ENCODE data around the gene KCTD1.

Gene KCTD1

DNA sequence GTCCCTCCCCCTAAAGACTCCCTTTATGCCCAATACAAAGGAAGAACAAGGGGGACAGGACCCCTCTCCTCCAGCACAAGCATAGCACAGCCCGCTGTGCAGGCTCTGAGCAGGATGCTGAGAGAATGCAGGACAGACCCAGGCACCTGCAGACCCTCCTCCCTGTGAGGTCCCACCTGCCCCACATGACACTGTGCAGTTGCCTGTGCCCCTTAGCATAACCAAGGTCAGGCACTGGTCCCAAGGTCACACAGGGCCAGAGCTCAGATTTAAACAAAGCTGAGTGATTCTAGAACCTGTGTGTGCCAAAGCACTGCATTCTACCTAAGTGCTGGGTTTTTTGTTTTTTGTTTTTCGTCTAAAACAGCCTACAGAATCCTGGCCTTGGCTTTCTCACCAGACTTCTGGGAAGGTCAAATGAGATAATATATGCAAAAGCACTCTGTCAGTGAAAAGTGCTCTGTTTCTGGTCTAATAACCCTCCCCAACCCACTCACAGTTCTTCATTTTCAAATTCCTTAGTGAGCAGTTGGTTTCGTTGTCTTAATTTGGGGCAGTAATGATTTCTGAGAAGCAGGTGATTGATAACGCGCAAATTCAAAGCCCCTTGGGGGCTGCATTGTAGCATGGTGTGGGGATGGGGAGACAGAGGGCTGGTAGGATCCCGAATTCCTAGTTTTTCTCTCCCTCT is 125.7 kb downstream of the KCTD1 start:
- Histone ChIP-seq H3K4me3 (ENCODE audit: low read depth, low read length) (no peak overlapping the region), H3K36me3 (ENCODE audit: insufficient read depth, low read length) (no peaks in the 10 kb centered on the region), H3K27me3 (ENCODE audit: insufficient read depth, low read length) (no peaks in the 10 kb centered on the region), H2AFZ (ENCODE audit: low read length, unreplicated experiment) (no peak overlapping the region), H3K27ac (ENCODE audit: low read depth, low read length) (no peak overlapping the region), H3K79me2 (ENCODE audit: control insufficient read depth, insufficient read depth, low read length, unreplicated experiment) (no peaks in the 10 kb centered on the region), H3K4me1 (ENCODE audit: control insufficient read depth, insufficient read depth, low read length, unreplicated experiment) (no peaks in the 10 kb centered on the region)

DNA sequence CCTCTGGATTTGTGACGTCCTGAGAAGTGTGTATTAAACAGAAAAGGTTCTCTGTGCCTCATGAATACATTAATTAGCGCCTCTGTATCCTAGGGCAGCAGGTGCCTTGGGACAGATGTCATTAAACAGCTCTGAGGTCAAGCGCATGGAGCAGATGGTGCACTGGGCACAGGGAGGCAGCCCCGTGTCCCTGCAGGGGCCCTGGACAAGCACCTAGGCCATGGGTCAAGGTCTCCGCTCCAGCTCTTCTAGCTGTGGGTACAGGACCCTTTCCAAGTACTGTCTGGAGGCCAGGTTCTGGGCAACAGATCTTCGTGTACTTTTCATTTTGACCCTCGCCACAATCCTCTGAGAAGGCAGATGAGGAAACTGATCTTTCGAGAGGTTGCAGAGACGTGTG is 126.4 kb downstream of the KCTD1 start:
- Histone ChIP-seq H3K79me2 (ENCODE audit: control insufficient read depth, insufficient read depth, low read length, unreplicated experiment) (no peaks in the 10 kb centered on the region), H3K4me3 (ENCODE audit: low read depth, low read length) (no peak overlapping the region), H3K27ac (ENCODE audit: low read depth, low read length) (no peak overlapping the region), H3K27me3 (ENCODE audit: insufficient read depth, low read length) (no peaks in the 10 kb centered on the region), H3K36me3 (ENCODE audit: insufficient read depth, low read length) (no peaks in the 10 kb centered on the region), H3K4me1 (ENCODE audit: control insufficient read depth, insufficient read depth, low read length, unreplicated experiment) (no peaks in the 10 kb centered on the region), H2AFZ (ENCODE audit: low read length, unreplicated experiment) (no peak overlapping the region)

DNA sequence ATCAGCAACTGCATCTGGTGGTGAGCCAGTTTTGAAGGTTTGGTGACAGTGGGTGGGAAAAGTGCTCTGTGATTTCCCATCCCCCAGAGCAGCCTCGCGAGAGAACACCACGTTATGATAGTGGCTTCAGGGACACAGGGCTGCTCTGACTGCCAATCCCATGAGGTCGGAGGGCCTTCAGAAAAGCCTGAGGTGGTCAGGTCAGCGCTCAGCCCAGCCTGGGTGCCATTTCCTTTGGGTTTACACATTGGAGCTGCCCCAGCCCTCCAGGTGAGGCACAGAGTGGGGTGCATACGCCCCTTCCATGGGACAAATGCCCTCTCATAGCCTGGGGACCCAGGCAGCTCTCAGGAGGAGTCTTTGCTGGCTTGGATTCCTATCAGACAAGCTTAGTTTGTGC is 126.8 kb downstream of the KCTD1 start:
- Histone ChIP-seq H3K4me1 (ENCODE audit: control insufficient read depth, insufficient read depth, low read length, unreplicated experiment) (no peaks in the 10 kb centered on the region), H3K4me3 (ENCODE audit: low read depth, low read length) (no peak overlapping the region), H3K27me3 (ENCODE audit: insufficient read depth, low read length) (no peaks in the 10 kb centered on the region), H2AFZ (ENCODE audit: low read length, unreplicated experiment) (no peak overlapping the region), H3K79me2 (ENCODE audit: control insufficient read depth, insufficient read depth, low read length, unreplicated experiment) (no peaks in the 10 kb centered on the region), H3K27ac (ENCODE audit: low read depth, low read length) (no peak overlapping the region), H3K36me3 (ENCODE audit: insufficient read depth, low read length) (no peaks in the 10 kb centered on the region)

DNA sequence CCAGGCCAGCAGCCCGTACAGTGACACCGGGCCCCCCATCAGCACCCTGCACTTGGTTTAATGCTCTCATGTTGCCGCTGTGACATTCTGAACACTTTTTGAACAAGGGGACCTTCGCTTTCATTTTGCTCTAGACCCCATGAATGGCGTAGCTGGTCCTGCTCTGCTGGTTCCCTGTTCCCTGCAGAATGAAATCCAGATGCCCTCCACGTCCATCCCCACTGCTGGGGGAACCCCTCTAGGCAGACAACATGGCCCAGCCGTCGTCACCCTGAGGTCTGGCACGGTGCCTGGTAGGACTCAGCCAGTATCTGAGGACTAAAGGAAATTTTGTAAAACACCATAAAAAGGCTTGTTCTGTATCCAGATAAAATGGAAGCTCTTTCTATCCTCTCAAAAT is 128.6 kb downstream of the KCTD1 start:
- H3K27me3 ChIP-seq (ENCODE audit: insufficient read depth, low read length), result no peaks in the 10 kb centered on the region
- H3K79me2 ChIP-seq (ENCODE audit: control insufficient read depth, insufficient read depth, low read length, unreplicated experiment), result no peaks in the 10 kb centered on the region
- no peaks in the 10 kb centered on the region for H3K36me3 ChIP-seq (ENCODE audit: insufficient read depth, low read length)
- H3K27ac ChIP-seq (ENCODE audit: low read depth, low read length), result no peak overlapping the region
- H2AFZ ChIP-seq (ENCODE audit: low read length, unreplicated experiment), result no peak overlapping the region
- H3K4me3 ChIP-seq (ENCODE audit: low read depth, low read length), result no peak overlapping the region
- H3K4me1 ChIP-seq (ENCODE audit: control insufficient read depth, insufficient read depth, low read length, unreplicated experiment), result no peaks in the 10 kb centered on the region

DNA sequence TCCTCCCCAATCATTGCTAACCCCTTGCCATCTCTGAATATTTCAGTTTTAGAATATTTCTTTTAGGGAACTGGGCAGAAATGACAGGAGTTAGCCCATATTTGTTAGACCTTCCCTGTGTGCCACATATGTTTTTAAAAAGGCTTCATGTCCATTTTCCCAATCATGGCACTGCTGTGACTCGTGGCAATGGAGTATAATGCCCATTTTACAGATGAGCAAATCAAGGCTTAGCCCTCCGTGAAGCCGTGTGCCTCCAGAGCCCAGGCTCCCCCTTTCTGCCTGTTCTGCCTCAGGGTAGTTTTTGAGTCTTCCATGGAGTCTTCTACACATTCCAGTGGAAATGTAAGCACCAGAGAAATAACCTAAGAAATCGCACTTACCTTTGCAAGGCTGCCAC is 130.1 kb downstream of the KCTD1 start:
- H3K27ac ChIP-seq (ENCODE audit: low read depth, low read length), result no peak overlapping the region
- no peaks in the 10 kb centered on the region for H3K36me3 ChIP-seq (ENCODE audit: insufficient read depth, low read length)
- H3K4me3 ChIP-seq (ENCODE audit: low read depth, low read length), result no peak overlapping the region
- no peaks in the 10 kb centered on the region for H3K4me1 ChIP-seq (ENCODE audit: control insufficient read depth, insufficient read depth, low read length, unreplicated experiment)
- no peaks in the 10 kb centered on the region for H3K79me2 ChIP-seq (ENCODE audit: control insufficient read depth, insufficient read depth, low read length, unreplicated experiment)
- H2AFZ ChIP-seq (ENCODE audit: low read length, unreplicated experiment), result no peak overlapping the region
- no peaks in the 10 kb centered on the region for H3K27me3 ChIP-seq (ENCODE audit: insufficient read depth, low read length)

DNA sequence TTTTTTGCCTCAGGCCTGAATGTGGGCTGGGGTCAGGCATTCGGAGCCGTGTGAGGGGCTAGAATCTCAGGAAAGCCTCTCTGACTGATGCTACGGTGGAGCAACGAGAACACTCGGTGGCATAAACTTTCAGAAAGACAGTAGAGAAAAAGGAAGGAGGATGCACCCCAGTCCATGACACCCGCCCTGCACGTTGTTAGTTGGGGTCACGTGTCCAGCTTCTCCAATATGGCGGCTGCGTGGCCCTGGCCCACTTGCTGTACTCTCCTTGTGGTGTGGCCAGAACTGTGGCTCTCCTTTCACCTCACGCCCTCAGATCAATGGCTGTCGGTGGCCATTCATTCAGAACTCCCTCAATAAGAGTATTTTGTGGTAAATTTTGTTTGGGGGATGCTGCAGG is 131.2 kb downstream of the KCTD1 start:
- H3K27me3 ChIP-seq (ENCODE audit: insufficient read depth, low read length), result no peaks in the 10 kb centered on the region
- H3K36me3 ChIP-seq (ENCODE audit: insufficient read depth, low read length), result no peaks in the 10 kb centered on the region
- no peaks in the 10 kb centered on the region for H3K79me2 ChIP-seq (ENCODE audit: control insufficient read depth, insufficient read depth, low read length, unreplicated experiment)
- no peak overlapping the region for H2AFZ ChIP-seq (ENCODE audit: low read length, unreplicated experiment)
- H3K4me1 ChIP-seq (ENCODE audit: control insufficient read depth, insufficient read depth, low read length, unreplicated experiment), result no peaks in the 10 kb centered on the region
- no peak overlapping the region for H3K4me3 ChIP-seq (ENCODE audit: low read depth, low read length)
- H3K27ac ChIP-seq (ENCODE audit: low read depth, low read length), result no peak overlapping the region

DNA sequence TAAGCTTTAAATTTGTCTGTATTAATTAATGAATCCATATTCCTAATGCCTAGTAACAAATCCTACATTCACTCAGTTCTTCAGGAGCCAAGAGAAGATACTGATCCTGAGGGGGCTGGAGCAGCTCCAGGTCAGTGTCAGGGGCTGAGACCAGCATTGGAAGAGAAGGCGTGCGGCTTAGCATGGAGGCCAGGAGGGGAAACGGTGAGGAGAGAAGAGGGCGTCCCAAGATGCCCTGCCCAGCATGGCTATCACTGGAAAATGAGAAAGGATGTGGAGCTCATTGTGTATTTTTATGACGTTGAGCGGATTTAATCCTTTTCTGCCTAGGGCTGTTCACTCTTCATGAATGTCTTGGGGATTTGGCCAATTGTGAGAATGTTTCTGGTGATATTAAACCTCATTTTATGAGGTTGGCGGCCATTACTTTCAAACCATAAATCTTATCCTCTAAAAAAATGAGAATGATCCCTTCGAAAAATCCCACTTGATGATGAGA is 131.7 kb downstream of the KCTD1 start:
- Histone ChIP-seq H3K36me3 (ENCODE audit: insufficient read depth, low read length) (no peaks in the 10 kb centered on the region), H3K27ac (ENCODE audit: low read depth, low read length) (no peak overlapping the region), H3K27me3 (ENCODE audit: insufficient read depth, low read length) (no peaks in the 10 kb centered on the region), H3K79me2 (ENCODE audit: control insufficient read depth, insufficient read depth, low read length, unreplicated experiment) (no peaks in the 10 kb centered on the region), H2AFZ (ENCODE audit: low read length, unreplicated experiment) (no peak overlapping the region), H3K4me1 (ENCODE audit: control insufficient read depth, insufficient read depth, low read length, unreplicated experiment) (no peaks in the 10 kb centered on the region), H3K4me3 (ENCODE audit: low read depth, low read length) (no peak overlapping the region)

DNA sequence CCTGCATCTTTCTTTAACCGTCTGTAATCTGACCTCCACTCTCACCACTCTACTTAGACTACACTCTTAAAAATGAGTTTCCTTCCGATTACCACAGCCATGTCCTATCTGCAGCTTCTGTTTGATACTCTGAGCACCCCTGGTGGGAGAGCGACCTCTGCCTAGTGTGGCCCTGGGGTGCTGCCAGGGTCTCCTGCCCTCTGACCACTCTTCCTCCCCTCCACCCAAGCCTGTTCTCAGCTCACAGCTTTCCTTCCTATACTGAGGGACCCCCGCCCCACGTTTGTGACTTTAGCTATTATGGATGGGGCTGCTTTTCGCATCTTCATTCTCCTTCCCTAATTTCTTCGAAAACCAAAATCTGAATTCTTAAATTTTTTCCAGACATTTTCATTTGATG is 132.7 kb downstream of the KCTD1 start:
- no peaks in the 10 kb centered on the region for H3K79me2 ChIP-seq (ENCODE audit: control insufficient read depth, insufficient read depth, low read length, unreplicated experiment)
- no peaks in the 10 kb centered on the region for H3K36me3 ChIP-seq (ENCODE audit: insufficient read depth, low read length)
- H3K4me3 ChIP-seq (ENCODE audit: low read depth, low read length), result no peak overlapping the region
- no peak overlapping the region for H2AFZ ChIP-seq (ENCODE audit: low read length, unreplicated experiment)
- H3K27ac ChIP-seq (ENCODE audit: low read depth, low read length), result no peak overlapping the region
- H3K27me3 ChIP-seq (ENCODE audit: insufficient read depth, low read length), result no peaks in the 10 kb centered on the region
- H3K4me1 ChIP-seq (ENCODE audit: control insufficient read depth, insufficient read depth, low read length, unreplicated experiment), result no peaks in the 10 kb centered on the region

DNA sequence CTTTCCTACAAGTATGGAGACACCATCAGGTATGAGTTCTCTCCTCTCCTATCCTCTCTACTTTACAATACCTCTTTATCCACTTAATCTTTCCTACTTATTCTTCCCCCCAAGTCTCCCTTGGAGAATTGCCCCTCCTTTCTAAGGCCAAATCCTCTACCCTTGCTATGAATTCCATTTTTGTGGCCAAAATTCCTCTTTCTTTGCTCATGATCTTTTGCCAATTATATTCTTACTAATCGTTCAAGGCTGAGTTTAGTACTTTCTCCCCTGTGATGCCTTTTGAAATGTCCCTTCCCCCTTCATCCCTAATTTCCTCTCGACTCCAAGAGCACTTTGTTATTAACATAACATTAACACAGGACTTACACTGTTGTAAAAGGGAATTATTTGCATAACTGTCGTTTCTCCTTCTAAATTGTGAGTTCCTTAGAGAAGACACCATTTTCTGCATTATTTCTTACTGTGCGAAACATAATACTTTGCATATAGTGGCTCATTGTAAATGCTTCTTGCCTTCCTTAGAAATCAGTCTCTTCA is 133.4 kb downstream of the KCTD1 start:
- H3K36me3 ChIP-seq (ENCODE audit: insufficient read depth, low read length), result no peaks in the 10 kb centered on the region
- no peak overlapping the region for H3K27ac ChIP-seq (ENCODE audit: low read depth, low read length)
- H3K27me3 ChIP-seq (ENCODE audit: insufficient read depth, low read length), result no peaks in the 10 kb centered on the region
- no peaks in the 10 kb centered on the region for H3K79me2 ChIP-seq (ENCODE audit: control insufficient read depth, insufficient read depth, low read length, unreplicated experiment)
- H2AFZ ChIP-seq (ENCODE audit: low read length, unreplicated experiment), result no peak overlapping the region
- no peaks in the 10 kb centered on the region for H3K4me1 ChIP-seq (ENCODE audit: control insufficient read depth, insufficient read depth, low read length, unreplicated experiment)
- no peak overlapping the region for H3K4me3 ChIP-seq (ENCODE audit: low read depth, low read length)

DNA sequence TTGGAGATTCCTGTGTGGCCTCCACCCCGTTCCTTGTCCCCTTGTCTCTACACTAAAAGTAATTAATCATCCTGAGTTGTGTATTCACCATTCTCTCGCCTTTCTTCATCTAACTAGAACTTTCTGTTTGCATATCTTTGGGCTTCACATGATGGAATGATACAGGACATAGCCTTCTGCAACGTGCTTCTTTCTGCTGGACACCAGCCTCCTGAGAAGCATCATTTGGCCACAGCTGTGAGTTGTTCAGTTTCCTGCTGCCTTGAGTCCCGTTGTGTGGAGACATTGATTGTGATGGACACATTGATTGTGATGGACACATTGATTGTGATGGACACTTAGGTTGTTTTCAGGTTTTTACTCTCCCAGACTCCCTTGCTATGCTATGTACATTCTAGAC is 139.3 kb downstream of the KCTD1 start:
- no peaks in the 10 kb centered on the region for H3K79me2 ChIP-seq (ENCODE audit: control insufficient read depth, insufficient read depth, low read length, unreplicated experiment)
- no peaks in the 10 kb centered on the region for H3K27me3 ChIP-seq (ENCODE audit: insufficient read depth, low read length)
- H3K4me1 ChIP-seq (ENCODE audit: control insufficient read depth, insufficient read depth, low read length, unreplicated experiment), result no peaks in the 10 kb centered on the region
- no peak overlapping the region for H2AFZ ChIP-seq (ENCODE audit: low read length, unreplicated experiment)
- H3K27ac ChIP-seq (ENCODE audit: low read depth, low read length), result no peak overlapping the region
- H3K36me3 ChIP-seq (ENCODE audit: insufficient read depth, low read length), result no peaks in the 10 kb centered on the region
- H3K4me3 ChIP-seq (ENCODE audit: low read depth, low read length), result no peak overlapping the region

Data from ACC112 (cell line).